ENCODE measurements around the gene SRSF12.

The SRSF12 gene

DNA sequence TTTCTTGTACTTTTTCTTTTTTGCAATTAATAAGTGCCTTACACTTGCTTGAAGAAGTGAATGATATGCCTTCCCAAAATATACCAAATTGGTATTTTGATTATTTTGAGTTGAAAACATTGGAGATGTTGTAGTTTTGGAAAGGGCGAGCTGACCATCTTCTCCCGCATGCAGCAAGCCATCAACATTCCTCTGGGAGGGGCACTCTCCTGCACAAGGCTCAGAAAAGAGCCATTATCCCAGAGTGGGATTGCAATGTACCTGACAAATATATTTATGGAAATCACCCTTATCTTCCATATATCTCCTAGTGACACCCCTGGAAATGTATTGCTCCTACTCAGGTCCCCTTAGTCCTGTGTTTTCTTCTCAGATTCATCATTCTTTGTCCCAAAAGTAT, 60.1 kb downstream of the SRSF12 start:
- H3K9me2 ChIP-seq (replicated peaks; ENCODE audit: low read depth, low read length), result no peaks in the 10 kb centered on the region
- H4K20me1 ChIP-seq (ENCODE audit: insufficient read depth, low read length, poor library complexity, severe bottlenecking), result no peaks in the 10 kb centered on the region
- H2AFZ ChIP-seq (ENCODE audit: low read length), result no peak overlapping the region
- TF ChIP-seq, protein P1, sequence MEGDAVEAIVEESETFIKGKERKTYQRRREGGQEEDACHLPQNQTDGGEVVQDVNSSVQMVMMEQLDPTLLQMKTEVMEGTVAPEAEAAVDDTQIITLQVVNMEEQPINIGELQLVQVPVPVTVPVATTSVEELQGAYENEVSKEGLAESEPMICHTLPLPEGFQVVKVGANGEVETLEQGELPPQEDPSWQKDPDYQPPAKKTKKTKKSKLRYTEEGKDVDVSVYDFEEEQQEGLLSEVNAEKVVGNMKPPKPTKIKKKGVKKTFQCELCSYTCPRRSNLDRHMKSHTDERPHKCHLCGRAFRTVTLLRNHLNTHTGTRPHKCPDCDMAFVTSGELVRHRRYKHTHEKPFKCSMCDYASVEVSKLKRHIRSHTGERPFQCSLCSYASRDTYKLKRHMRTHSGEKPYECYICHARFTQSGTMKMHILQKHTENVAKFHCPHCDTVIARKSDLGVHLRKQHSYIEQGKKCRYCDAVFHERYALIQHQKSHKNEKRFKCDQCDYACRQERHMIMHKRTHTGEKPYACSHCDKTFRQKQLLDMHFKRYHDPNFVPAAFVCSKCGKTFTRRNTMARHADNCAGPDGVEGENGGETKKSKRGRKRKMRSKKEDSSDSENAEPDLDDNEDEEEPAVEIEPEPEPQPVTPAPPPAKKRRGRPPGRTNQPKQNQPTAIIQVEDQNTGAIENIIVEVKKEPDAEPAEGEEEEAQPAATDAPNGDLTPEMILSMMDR (conservative IDR thresholded peaks at IDR 0.05; ENCODE audit: low read length), result no peak
- TF ChIP-seq EZH2phosphoT487 (IDR thresholded peaks at IDR 0.05; ENCODE audit: borderline replicate concordance), result no peak
- H3K4me2 ChIP-seq (ENCODE audit: low read depth, low read length, poor library complexity, severe bottlenecking), result no peak overlapping the region
- H3F3A ChIP-seq (ENCODE audit: low read depth), result no peaks in the 10 kb centered on the region
- H3K9ac ChIP-seq (ENCODE audit: low read depth, low read length, poor library complexity, severe bottlenecking), result no peak overlapping the region
- no peaks in the 10 kb centered on the region for H3K36me3 ChIP-seq (ENCODE audit: insufficient read depth, low read length)
- no peaks in the 10 kb centered on the region for H3K27me3 ChIP-seq (ENCODE audit: insufficient read depth, low read length, poor library complexity, severe bottlenecking)
- no peaks in the 10 kb centered on the region for H3K9me3 ChIP-seq (ENCODE audit: insufficient read depth, low read depth, low read length)
- H3K79me2 ChIP-seq (ENCODE audit: insufficient read depth, low read length), result no peaks in the 10 kb centered on the region
- no peak overlapping the region for H3K4me3 ChIP-seq (ENCODE audit: low read length, poor library complexity, severe bottlenecking)
- no peaks in the 10 kb centered on the region for H3K4me1 ChIP-seq (ENCODE audit: insufficient read depth, low read length, poor library complexity, severe bottlenecking)

DNA sequence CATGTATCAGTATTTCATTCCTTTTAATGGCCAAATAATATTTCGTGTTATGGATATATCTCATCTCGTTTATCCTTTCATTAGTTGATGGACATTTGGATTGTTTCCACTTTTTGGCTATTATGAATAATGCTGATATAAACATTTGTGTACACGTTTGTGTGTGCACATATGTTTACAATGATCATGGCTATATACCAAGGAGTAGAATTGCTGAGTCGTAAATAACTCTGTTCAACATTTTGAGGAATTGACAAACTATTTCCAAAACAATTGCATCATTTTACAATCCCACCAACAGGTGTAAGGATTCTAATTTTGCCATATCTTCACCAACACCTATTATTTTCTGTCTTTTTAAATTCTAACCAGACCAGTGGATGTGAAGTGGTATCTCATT, 63.7 kb downstream of the SRSF12 start:
- no peaks in the 10 kb centered on the region for H4K20me1 ChIP-seq (ENCODE audit: insufficient read depth, low read length, poor library complexity, severe bottlenecking)
- TF ChIP-seq, protein P1 (conservative IDR thresholded peaks at IDR 0.05; ENCODE audit: low read length), result no peak
- no peak for TF ChIP-seq EZH2phosphoT487 (IDR thresholded peaks at IDR 0.05; ENCODE audit: borderline replicate concordance)

DNA sequence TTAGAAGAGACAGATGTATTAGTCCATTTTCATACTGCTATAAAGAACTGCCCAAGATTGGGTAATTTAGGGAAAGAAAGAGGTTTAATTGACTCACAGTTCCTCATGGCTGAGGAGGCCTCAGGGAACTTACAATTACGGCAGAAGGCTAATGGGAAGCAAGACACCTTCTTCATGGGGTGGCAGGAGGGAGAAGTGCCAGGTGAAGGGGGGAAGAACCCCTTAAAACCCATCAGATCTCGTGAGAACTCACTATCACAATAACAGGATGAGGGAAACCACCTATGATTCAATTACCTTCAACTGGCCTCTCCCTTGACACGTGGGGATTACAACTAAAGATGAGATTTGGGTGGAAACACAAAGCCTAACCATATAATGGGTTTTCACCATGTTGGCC, 66.2 kb downstream of the SRSF12 start:
- H3K4me3 ChIP-seq (ENCODE audit: low read length, poor library complexity, severe bottlenecking), result no peak overlapping the region
- H3K9me2 ChIP-seq (replicated peaks; ENCODE audit: low read depth, low read length), result no peaks in the 10 kb centered on the region
- no peaks in the 10 kb centered on the region for H3K36me3 ChIP-seq (ENCODE audit: insufficient read depth, low read length)
- no peak for TF ChIP-seq EZH2phosphoT487 (IDR thresholded peaks at IDR 0.05; ENCODE audit: borderline replicate concordance)
- TF ChIP-seq, protein P1 (conservative IDR thresholded peaks at IDR 0.05; ENCODE audit: low read length), result no peak
- no peaks in the 10 kb centered on the region for H3F3A ChIP-seq (ENCODE audit: low read depth)
- no peaks in the 10 kb centered on the region for H3K9me3 ChIP-seq (ENCODE audit: insufficient read depth, low read depth, low read length)
- H3K9ac ChIP-seq (ENCODE audit: low read depth, low read length, poor library complexity, severe bottlenecking), result no peak overlapping the region
- H3K4me2 ChIP-seq (ENCODE audit: low read depth, low read length, poor library complexity, severe bottlenecking), result no peak overlapping the region
- no peaks in the 10 kb centered on the region for H3K79me2 ChIP-seq (ENCODE audit: insufficient read depth, low read length)
- peaks cover 8% of the 10 kb centered on the region for H3K4me1 ChIP-seq (ENCODE audit: insufficient read depth, low read length, poor library complexity, severe bottlenecking)
- H2AFZ ChIP-seq (ENCODE audit: low read length), result no peak overlapping the region
- no peaks in the 10 kb centered on the region for H4K20me1 ChIP-seq (ENCODE audit: insufficient read depth, low read length, poor library complexity, severe bottlenecking)
- H3K27me3 ChIP-seq (ENCODE audit: insufficient read depth, low read length, poor library complexity, severe bottlenecking), result no peaks in the 10 kb centered on the region

More for the DNA sequence above, 63.7 kb downstream of the SRSF12 start:
- Histone ChIP-seq H3K9me3 (ENCODE audit: insufficient read depth, low read depth, low read length) (no peaks in the 10 kb centered on the region), H3K9me2 (replicated peaks; ENCODE audit: low read depth, low read length) (no peaks in the 10 kb centered on the region), H3K27me3 (ENCODE audit: insufficient read depth, low read length, poor library complexity, severe bottlenecking) (no peaks in the 10 kb centered on the region), H3K79me2 (ENCODE audit: insufficient read depth, low read length) (no peaks in the 10 kb centered on the region), H3K4me2 (ENCODE audit: low read depth, low read length, poor library complexity, severe bottlenecking) (no peak overlapping the region), H3K4me1 (ENCODE audit: insufficient read depth, low read length, poor library complexity, severe bottlenecking) (peaks cover 8% of the 10 kb centered on the region), H2AFZ (ENCODE audit: low read length) (no peak overlapping the region), H3K4me3 (ENCODE audit: low read length, poor library complexity, severe bottlenecking) (no peak overlapping the region), H3K9ac (ENCODE audit: low read depth, low read length, poor library complexity, severe bottlenecking) (no peak overlapping the region), H3F3A (ENCODE audit: low read depth) (no peaks in the 10 kb centered on the region), H3K36me3 (ENCODE audit: insufficient read depth, low read length) (no peaks in the 10 kb centered on the region)
